Measurements from ENCODE around the gene HOXD9.

DNA sequence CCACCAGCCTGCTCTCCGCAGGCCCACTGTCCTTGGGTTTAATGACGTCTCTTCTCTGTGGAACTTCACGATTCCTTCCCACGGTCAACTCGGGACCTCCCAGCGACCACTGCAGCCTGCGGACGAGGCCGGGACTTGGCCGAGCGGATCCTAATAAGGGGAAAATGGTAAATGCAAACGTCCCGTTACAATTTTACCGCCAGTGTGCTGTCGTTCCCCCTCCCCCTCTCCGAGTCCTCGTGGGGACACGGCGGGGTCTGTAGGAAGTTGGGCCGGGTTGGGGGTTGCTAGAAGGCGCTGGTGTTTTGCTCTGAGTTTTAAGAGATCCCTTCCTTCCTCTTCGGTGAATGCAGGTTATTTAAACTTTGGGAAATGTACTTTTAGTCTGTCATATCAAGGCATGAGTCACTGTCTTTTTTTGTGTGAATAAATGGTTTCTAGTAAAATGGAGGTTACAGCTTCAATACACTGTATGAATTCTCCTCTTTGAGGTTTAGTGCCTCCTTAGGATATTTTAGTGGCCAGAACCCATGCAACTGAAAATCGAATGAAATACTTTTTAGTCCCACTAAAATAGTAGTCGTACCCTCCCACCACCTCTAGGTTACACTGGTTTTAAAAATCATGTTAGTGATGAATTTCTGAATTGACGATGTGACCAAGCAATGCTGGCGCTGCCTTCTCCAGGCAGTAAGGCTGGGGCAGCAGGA lies 13.2 kb upstream of the HOXD9 start:
- TF ChIP-seq, protein P1, sequence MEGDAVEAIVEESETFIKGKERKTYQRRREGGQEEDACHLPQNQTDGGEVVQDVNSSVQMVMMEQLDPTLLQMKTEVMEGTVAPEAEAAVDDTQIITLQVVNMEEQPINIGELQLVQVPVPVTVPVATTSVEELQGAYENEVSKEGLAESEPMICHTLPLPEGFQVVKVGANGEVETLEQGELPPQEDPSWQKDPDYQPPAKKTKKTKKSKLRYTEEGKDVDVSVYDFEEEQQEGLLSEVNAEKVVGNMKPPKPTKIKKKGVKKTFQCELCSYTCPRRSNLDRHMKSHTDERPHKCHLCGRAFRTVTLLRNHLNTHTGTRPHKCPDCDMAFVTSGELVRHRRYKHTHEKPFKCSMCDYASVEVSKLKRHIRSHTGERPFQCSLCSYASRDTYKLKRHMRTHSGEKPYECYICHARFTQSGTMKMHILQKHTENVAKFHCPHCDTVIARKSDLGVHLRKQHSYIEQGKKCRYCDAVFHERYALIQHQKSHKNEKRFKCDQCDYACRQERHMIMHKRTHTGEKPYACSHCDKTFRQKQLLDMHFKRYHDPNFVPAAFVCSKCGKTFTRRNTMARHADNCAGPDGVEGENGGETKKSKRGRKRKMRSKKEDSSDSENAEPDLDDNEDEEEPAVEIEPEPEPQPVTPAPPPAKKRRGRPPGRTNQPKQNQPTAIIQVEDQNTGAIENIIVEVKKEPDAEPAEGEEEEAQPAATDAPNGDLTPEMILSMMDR (conservative IDR thresholded peaks at IDR 0.05; ENCODE audit: low read length) = no peak
- no peak for TF ChIP-seq EZH2phosphoT487 (IDR thresholded peaks at IDR 0.05; ENCODE audit: borderline replicate concordance, low read depth, low read length)
